HL-60/S4 (cell line): Measurements from ENCODE around the gene KCNAB2.

Experiments used
- in situ Hi-C: fragments of 300-500 bp; cut with MboI; formaldehyde crosslinking; loops from 2 replicates; pipeline ENCODE4 v1.14.3; 2022; ENCODE audit warnings: low sequenced_read_pairs

KCNAB2 gene

DNA sequence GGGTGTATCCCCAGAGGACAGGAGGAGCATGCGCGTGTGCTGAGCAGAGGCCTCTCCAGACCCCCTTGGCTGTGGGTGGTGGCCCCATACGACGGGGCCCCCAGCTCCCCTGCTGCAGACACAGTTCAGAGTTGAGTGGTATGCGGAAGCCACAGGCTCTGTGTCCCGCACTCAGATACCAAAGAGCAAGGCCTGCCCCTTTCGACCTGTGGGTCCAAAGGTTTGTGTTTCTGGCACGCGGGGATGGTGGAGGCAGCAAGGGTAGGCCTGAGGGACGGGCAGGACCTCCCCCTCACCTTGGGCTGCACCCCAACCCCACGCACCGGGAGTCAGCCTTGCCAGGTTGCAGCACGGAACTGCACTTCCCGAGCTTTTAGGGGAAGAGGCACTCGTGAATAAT is at the start of gene KCNAB2:
Gene KCNAB2, plus strand, starts transcription at position 328 of the 400 bp plus-strand sequence. CDS start 5,649 bp downstream, outside the sequence.
- in situ Hi-C loops = no loop called here

DNA sequence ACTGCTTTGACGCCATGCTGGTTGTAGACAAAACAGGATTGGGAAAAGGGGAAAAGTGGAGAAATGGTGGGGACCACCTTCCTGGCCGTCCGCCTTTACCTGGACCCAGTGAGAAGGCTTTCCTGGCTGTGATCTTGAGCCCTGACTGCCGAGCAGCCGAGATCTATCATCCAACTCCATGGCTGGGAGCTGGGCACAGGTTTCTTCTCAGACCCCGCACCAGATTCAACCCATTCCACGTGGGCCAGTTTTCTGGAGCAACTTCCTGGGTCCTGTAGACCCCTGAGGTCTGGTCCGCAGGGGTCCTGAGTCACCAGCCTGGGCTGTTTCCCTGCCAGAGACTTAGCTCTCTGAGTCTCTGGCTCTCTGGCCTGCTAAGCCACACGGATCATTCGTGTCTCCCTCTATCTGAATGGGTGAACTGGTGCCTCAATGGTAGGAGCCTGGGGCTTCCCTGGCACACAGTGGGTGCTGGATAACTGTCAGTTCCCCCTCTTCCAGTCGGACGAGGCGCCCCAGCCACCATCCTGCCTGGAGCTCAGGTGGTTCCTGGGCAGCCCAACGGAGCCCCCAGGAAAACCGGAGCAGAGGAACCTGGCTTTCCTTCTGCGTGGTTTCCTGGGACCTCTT is 48.9 kb upstream of the KCNAB2 start:
- in situ Hi-C loops = no loop called here

DNA sequence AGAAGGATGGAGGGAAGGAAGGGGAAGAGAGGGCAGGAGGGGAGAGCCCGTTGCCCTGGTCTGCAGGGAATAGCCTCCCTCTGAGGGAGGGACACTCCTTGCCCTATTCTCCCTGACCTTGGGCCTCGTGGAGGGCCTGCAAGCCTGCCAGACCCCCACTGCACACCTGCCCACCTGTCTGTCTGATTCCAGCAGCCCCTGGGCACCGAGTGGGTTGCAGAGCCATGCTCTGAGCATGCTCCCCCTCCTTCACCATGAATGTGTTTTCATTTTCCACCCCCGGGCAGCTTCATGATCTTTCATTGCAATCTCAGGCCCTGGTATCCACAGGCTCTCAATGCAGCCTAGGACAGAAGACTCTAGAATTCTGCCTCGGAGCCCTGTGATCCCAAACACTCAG is 48.4 kb upstream of the KCNAB2 start:
- in situ Hi-C loops = no loop called here

DNA sequence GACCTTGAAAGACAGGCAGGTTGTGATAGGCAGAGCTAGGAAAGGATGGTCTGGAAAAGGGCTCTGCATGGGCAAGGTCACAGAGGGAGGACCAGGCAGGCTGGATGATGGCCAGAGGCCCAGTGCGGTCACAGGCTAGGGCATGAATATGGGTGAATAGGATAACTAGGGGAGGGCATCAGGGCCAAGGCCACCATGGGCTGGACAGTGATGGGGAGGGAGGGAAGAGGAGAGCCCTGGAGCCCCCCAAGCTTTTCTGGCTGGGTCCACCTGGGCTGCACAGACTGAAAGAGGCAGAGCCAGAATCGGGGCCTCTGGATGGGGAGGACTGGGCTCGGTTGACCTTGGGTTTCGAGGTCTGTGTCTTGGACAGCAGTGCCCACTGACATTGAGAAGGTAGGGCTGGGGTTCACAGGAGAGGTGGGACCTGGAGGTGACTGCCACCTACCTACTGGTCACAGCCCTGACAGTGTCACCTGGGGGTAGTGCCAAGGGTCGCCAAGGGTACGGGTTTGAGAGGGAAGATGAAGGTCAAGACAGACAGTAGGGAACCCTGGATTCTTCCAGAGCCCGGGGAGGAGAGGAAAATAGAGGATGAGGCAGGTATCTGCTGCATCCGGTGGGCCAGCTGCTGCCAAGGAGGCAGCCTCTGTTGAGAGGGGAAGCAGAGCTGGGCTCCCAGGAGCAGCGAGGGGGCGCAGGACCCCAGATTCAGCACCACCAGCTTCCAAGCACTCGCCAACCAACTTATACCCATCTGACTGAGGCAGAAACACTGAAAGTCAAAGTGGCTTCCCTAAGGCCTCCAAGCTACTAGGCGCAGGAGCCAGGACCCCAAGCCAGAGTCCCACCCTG is 47.4 kb upstream of the KCNAB2 start:
- in situ Hi-C loops = no loop called here

DNA sequence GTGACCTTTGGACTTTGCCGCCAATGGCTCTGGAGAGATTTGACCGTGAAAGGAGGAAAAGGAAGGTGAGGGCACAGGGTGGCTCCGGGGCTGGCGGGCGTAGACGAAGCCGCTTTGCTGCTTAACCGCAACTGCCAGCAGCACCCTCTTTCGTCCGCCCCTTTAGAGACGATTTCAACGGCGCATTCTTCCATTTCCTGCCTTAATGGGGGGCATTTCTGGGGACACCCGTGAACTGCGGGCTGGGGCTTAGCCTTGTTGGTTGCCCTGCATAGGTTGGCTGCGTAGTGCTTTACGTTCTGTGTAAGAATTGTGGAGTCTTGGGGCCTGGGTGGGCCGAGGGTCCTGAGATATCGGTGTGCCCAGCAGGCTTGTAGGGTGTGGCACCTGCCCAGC is 46.8 kb upstream of the KCNAB2 start:
- in situ Hi-C loops = no loop called here

DNA sequence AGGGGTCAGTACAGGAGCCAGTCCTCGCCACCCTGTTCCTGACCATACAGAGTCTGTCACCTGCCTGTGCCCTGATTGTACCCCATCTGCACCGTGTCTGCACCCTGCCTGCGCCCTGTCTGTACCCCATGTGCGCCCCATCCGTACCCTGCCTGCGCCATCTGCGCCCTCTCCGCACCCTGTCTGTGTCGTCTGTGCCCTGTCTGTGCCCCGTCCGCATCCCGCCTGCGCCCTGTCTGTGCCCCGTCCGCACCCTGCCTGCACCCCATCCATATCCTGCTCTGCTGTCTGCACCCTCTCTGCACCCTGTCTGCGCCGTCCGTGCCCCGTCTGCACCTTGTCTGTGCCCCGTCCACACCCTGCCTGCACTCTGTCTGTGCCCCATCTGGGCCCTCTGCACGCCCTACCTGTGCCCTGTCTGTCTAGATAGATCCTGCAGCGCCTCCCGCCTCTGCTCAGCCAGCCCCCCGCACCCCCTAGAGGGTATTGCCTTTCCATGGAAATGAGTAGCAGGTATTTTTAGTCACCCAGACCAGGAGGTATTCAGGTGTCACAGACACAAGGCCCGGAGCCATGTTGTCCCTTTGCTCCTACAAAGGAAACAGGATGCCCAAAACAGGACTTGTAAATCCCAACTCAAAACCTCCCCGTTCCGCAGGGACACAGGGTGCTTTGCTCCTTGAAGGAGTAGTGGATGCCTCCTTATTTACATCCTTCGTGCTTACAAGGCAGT is 45.8 kb upstream of the KCNAB2 start:
- in situ Hi-C loops = no loop called here

DNA sequence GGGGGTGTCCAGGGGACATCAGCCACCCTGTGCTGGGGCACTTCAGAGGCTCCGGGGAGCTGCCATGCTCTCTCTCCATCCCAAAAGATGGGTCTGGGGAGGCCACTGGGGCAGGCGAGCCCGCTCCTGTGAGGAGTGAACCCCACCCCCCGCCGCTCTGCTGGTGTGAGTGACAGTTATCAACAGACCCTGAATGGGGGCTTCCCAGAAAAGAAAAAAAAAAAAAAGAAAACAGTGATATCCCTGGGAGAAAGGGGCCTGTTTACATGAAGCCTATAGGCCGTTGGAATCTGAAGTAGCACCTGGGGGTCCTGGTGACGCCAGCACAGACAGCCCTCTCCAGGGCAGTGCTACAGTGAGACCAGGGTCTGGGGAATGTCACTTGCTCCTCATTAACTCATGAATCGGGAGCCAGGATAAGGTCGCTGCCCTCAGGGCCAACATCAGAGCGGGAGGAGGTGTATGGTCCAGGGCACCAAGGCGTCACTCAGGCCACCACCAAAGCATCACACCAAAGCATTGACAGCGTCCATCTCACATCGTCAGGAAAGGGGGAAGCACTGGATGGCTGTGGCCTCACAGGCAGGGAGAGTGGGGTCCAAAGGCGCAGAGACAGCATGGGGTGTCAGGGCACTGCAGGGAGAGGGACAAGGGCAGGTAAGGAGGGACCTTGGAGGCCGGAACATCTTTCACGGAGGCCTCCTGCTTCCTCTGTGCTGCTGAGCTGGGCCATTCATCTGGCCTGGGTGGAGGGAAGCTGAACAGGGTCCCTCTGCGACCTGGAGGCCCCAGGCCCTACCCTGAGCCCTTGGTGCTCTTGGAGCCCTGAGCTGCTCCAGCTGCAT is 45.0 kb upstream of the KCNAB2 start:
- in situ Hi-C loops = no loop called here

DNA sequence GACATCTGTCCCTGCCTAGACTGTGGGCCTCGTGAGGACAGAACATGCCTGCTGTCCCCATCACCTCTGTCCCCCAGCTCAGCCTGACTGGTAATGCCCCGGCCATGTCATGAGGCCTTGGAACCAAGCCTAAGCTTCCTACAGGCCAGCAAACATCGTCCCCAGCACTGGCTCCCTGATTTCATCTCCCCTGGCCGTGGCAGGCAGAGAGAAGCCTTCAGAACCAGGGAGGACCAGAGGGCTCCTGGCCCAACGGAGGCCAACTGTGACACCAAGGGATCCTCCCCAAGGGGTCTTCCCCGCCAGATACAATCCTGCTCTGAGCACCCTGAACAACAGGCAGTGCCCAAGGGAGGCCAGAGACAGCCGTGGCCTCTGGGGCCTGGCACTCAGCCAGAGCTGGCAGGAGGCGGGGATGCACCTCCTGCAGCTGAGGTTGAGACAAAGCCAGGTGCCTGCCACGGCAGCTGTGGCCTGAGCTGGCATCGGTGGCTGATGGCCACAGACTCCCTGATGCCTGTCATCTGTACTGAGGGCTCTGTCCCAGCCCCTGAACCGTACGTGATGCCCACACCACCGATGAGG is 43.6 kb upstream of the KCNAB2 start:
- in situ Hi-C loops = no loop called here

DNA sequence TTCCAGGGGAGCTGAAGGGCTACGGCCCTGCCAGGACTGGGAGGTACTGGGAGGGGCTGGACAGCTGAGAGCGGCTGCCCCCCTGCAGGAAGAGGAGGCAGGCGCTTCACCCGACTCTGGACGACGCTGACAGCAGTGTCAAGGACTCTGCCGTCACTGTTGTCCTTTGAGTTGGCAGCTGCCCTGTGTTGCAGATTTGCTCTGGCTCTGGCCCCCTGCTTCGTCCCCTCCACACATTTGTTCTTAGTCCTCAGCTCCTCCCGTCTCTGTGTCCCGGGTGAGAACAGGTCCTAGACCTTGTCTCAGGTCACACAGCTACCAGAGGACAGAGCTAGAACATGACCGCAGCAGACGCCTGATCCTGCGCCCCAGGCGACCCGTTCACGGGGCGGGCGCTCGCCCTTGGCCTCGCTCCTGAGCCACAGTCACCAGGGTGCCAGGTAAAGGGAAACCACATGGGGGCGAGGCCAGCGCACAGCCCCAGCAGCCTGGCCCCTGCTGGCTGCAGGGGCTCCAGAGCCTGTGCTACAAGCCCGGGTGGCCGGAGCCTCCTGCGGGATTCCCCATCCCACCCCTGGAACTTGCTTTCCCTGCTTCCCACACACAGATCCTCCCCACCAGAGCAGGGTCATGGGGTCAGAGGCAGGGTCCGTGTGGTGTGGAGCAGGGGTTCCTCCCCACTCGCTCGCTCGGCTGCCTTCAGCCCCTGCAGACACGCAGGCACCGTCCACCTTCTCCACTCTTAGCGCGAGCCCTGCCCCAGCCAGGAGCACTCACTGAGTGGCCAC is 42.8 kb upstream of the KCNAB2 start:
- in situ Hi-C loops = no loop called here

DNA sequence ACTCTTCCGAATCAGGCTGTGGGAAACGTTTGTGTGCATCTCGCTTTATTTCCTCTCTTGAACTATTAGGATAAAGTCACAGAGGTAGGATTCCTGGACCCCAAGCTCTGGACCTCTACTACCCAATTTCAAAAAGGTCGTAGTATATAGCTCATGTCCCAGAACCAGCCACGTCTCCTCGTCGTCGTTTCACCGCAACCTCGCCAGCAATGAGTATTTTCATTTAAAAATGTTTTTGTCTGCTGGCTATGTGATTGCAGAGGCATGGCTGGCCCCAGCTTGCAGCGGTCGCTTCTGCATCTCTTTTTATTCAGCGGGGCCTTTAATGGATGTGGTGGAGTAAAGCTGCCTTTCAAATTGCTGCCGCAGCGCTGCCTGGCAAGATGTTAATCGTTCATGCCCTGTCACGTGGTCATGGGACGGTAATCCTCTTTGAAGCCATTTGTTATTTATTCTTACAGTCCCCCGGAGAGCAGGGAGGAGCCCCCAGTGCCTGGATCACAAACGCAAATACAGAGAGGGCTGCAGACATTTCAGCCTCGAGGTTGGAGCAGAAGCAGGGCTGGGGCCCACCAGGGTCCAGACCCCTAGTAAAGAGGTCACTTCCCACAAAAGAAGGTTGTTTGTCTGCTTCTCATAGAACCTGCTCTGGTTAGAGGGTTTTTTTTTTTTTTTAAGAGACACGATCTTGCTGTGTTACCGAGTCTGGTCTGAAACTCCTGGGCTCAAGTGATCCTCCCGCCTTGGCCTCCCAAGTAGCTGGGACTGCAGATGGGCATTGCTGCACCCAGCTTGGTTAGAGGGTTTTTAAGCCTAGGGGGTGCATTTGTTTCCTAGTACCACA is 41.9 kb upstream of the KCNAB2 start:
- in situ Hi-C loops = no loop called here

DNA sequence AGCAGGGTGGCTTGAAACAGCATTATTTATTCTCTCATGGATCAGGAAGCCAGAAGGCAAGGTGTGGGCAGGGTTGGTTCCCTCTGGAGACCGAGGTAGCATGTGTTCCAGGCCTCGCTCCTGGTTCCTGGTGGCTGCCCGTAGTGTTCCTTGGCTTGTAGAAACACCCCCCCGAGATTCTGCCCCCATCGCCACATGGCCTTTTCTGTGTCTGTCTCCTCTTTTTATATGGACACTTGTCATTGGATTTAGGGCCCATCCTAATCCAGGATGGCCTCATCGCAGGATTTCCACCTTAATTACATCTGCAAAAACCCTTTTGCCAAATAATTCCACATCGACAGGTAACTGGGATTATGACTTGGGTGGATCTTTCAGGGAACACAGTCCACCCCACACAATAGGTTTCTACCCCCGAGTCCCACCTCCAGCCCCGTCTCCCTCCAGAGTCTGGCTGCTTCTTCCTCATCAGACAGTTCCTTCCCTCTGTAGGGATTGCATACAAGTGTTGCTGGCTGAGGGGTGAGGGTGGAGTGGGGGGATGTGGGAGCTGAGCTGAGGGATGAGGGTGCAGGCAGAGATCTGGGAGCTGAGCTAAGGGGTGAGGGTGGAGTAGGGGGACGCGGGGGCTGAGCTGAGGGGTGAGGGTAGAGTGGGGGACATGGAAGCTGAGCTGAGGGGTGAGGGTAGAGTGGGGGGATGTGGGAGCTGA is 41.1 kb upstream of the KCNAB2 start:
- in situ Hi-C loops = no loop called here

DNA sequence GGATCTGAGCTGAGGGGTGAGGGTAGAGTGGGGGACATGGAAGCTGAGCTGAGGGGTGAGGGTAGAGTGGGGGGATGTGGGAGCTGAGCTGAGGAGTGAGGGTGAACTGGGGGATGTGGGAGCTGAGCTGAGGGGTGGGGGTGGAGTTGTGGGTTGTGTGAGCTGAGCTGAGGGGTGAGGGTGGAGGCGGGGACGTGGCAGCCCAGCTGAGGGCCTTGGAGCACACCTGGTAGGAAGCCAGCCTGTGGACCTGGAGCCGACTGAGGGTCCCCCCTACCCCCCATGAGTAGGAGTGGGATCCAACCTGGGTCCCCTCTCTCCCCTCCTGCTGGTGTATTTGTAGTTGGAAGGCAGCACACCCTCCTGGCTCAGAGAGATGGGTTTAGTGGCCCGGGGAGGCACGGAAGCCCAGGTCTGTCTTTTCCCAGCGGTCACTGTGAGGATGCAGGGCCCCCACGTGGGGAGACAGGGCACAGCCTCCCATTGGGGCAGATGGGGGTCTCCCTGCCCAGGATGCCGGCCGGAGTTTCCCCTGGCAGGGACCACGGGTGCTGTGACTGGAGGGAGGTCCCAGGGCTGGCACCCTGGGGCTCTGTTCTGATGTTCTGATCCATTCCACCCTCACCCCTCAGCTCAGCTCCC is 40.3 kb upstream of the KCNAB2 start:
- in situ Hi-C loops = no loop called here

DNA sequence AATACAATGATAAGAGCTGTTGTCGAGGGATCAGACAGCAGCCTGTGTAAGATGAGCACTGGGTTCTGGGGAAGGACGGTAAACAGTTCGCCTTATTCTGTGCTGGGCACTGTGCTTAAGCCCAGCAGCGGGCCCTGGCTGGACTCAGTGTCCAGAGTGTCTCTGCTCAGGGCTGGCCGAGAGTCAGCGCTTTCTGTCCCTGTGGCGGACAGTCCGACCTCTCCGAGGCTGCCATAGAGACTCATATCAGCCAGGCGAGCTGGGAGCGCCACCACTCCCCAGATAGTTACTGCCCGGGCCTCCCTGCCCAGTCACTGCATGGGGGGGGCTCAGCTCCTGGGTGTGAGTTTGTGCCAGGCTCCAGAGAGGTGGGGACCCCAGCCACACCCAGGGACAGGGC is 38.8 kb upstream of the KCNAB2 start:
- in situ Hi-C loops = no loop called here

DNA sequence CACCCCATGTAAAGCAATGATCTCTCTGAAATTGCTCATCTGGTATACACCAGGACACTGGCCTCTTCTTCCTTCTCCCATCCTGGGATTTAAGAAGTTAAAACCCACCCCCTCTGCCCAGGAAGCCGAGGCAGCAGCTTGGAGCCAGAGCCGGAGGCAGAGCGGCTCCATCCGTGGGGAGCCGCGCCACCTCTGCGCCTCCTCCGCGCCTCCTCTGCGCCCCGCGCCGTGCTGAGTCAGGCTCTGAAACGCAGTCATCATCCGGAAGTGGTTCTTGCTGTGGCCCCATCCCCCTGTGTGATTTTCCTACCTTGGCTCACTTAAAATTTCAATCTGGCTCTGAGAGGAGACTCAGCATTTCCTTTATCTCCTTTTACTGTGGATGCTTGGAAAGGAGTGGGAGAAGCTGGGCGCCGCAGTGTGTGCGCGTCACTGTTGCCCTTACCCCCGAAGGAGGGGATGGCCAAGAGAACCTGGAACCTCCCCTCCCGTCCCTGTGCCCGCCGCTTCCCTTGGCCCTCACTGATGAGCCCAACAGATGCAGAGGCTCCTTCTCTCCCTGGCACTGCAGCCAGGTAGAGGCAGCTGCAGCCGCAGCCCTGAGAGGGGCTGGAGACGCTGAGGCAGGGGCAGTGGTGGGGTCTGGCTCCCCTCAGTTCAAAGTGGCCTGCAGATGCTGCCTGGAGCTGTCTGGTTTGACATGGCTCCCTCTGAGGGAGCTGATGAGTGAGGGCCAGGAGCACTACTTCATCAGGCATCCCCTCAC is 38.2 kb upstream of the KCNAB2 start:
- in situ Hi-C loops = no loop called here

DNA sequence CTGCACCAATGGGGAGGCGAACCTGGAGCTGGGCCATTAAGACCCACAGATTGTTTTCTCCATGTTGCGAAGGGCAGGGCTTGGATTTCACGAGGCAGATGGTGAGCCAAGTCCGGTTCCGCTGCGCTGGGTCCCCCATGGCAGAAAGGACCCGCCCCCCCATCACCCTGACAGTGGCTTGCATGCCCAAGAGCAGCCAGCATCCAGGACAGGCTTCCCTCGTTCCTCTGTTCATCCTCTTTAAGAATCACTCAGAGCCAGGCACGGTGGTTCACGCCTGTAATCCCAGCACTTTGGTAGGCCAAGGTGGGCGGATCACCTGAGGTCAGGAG is 37.6 kb upstream of the KCNAB2 start:
- in situ Hi-C loops = no loop called here

DNA sequence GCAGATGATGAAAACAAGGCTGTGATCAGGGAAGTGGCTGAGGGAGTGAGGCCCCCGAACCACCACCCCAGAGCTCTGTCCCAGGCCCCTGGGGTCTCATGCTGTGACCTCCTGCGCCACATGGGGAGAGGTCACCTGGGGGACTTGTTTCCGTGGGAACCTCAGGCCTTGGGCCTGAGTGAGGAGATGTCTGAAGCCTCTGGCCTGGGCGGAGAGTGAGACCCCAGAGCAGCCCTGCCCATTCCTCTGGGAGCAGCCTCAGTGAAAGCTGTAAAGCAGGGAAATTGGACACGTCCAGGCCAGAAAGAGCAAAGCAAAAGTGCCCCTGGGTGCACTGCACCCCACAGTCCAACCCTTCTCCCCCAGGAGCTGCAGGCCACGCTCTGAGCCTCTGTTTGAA is 37.0 kb upstream of the KCNAB2 start:
- in situ Hi-C loops = no loop called here
